Measurements from ENCODE around the gene FGR.

Gene FGR

GRCh38 chr1:27615346-27616192, 19.4 kb downstream of the FGR start:
- no peak for DNase-seq (ENCODE audit: low read depth)

- no peak for DNase-seq (ENCODE audit: low read depth)
Observed at GRCh38 chr1:27614625-27615344, 20.2 kb downstream of the FGR start.

- DNase-seq (ENCODE audit: low read depth) = no peak
Observed at GRCh38 chr1:27614043-27614624, 20.9 kb downstream of the FGR start.

- no peak for DNase-seq (ENCODE audit: low read depth)
Observed at GRCh38 chr1:27612718-27613117, 22.3 kb downstream of the FGR start.

- DNase-seq (ENCODE audit: low read depth) = no peak
Observed at GRCh38 chr1:27611450-27611849, 23.5 kb downstream of the FGR start.

GRCh38 chr1:27609618-27610240, 25.3 kb downstream of the FGR start:
- DNase-seq (ENCODE audit: low read depth) = no peak

GRCh38 chr1:27609210-27609555, 25.8 kb downstream of the FGR start:
- DNase-seq (ENCODE audit: low read depth) = no peak

- DNase-seq (ENCODE audit: low read depth) = no peak
Observed at GRCh38 chr1:27607239-27607804, 27.7 kb downstream of the FGR start.

- no peak for DNase-seq (ENCODE audit: low read depth)
Observed at GRCh38 chr1:27606708-27607238, 28.2 kb downstream of the FGR start.

GRCh38 chr1:27605796-27606707, 28.9 kb downstream of the FGR start:
- DNase-seq (ENCODE audit: low read depth) = no peak

GRCh38 chr1:27605300-27605766, 29.7 kb downstream of the FGR start:
- no peak for DNase-seq (ENCODE audit: low read depth)

- DNase-seq (ENCODE audit: low read depth) = no peak
Observed at GRCh38 chr1:27604579-27605299, 30.2 kb downstream of the FGR start.

GRCh38 chr1:27603681-27604578, 31.1 kb downstream of the FGR start, which contains the start of gene AHDC1:
Gene AHDC1, minus strand, starts transcription at chr1:27604144. Its CDS starts 52,029 bp downstream, at chr1:27552115.
- peak; percentile 85 for DNase-seq (ENCODE audit: low read depth)

- DNase-seq (ENCODE audit: low read depth) = no peak
Observed at GRCh38 chr1:27603309-27603680, 31.7 kb downstream of the FGR start.

- no peak for DNase-seq (ENCODE audit: low read depth)
Observed at GRCh38 chr1:27602462-27603308, 32.3 kb downstream of the FGR start.

- no peak for DNase-seq (ENCODE audit: low read depth)
Observed at GRCh38 chr1:27601771-27602461, 33.1 kb downstream of the FGR start.

- no peak for DNase-seq (ENCODE audit: low read depth)
Observed at GRCh38 chr1:27601321-27601770, 33.6 kb downstream of the FGR start.

All from T-helper 22 cell (primary cell).